GM23248 (cell line): ENCODE measurements around the gene AEBP1.

Source experiments
- EZH2 ChIP-seq: fragments of 200-600 bp; sonication (generic); IDR thresholded peaks from 2 replicates; pipeline ENCODE4 v1.6.1; 2018; ENCODE audit warnings: antibody characterized with exemption, mild to moderate bottlenecking; ENCODE audit not compliant: insufficient read depth, poor library complexity, severe bottlenecking
- EZH2phosphoT487 ChIP-seq: fragments of 200-600 bp; sonication (generic); IDR thresholded peaks from 2 replicates; pipeline ENCODE4 v1.6.1; 2018; ENCODE audit warnings: antibody characterized with exemption, moderate library complexity, mild to moderate bottlenecking, low read depth; ENCODE audit not compliant: insufficient read depth

DNA sequence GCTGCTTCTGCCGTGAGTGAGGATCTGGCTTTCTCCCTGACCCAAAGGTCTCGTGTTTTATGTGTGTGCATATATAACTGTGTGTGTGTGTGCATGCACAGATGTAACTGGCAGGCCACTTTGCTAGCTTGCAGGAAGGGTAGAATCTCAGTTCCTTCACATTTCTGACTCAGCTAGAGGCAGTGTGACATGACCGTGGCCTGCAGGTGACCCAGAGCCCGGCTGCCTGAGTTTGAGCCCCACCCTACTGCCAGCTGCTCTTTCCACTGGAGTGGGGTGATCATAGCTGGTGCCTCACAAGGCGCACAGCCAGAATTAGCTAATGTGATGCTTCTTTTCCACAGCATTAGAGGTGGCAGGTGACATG, 46.3 kb downstream of the AEBP1 start:
- TF ChIP-seq EZH2, result no peak
- no peak for TF ChIP-seq EZH2phosphoT487
